ENCODE measurements around the gene KRT5. TPM values are rescaled to one million over a fixed set of nuclear protein-coding genes. Genes with fewer than 3 reads are reported as not detected.

The KRT5 gene
- total and polyA plus RNA-seq, 4 donors: 15.8 to 49.4 (median 33.7) TPM

DNA sequence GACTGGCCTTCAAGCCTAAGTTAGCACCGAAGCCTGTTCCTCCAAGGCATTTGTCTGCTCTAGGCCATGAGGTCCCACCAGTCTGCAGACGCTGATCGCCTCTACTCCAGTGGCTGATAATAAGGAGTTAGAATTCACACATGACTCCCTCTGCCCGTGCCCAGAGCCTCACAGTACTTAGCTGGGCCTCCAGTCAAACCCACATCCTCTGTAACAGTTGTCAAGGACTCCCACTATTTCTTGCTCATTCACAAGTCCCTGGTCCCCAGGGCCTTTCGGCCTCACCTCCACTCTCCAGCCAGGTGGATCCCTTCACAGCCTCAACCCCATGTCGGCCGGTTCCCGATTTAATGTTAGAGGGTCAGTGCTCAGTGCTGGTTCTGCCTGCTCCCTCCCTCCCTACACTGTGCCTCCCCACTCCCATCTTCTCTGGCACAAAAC is 6.3 kb upstream of the KRT5 start:
- WGBS, 2 donors: 77 to 82% methylated on average over 8 of the region's 8 CpGs
- TF ChIP-seq, protein P1, sequence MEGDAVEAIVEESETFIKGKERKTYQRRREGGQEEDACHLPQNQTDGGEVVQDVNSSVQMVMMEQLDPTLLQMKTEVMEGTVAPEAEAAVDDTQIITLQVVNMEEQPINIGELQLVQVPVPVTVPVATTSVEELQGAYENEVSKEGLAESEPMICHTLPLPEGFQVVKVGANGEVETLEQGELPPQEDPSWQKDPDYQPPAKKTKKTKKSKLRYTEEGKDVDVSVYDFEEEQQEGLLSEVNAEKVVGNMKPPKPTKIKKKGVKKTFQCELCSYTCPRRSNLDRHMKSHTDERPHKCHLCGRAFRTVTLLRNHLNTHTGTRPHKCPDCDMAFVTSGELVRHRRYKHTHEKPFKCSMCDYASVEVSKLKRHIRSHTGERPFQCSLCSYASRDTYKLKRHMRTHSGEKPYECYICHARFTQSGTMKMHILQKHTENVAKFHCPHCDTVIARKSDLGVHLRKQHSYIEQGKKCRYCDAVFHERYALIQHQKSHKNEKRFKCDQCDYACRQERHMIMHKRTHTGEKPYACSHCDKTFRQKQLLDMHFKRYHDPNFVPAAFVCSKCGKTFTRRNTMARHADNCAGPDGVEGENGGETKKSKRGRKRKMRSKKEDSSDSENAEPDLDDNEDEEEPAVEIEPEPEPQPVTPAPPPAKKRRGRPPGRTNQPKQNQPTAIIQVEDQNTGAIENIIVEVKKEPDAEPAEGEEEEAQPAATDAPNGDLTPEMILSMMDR (IDR thresholded peaks at IDR 0.05; ENCODE audit: control extremely low read depth, extremely low read depth): no peak
- Histone ChIP-seq H3K4me3 (no peak overlapping the region), H3K27me3 (ENCODE audit: control insufficient read depth in 3 of 3, insufficient read depth in 3 of 3, low read length in 2 of 3) (no peaks in the 10 kb centered on the region), H3K9ac (ENCODE audit: insufficient read depth in 1 of 2, low read length in 2 of 2) (no peak overlapping the region), H3K27ac (ENCODE audit: low read depth in 1 of 2, low read length in 1 of 2) (no peak overlapping the region), H3K36me3 (ENCODE audit: control insufficient read depth in 4 of 4, insufficient read depth in 4 of 4, low read length in 4 of 4) (no peaks in the 10 kb centered on the region), H3K4me1 (ENCODE audit: control insufficient read depth in 5 of 5, insufficient read depth in 5 of 5, low read length in 5 of 5) (peaks cover 0 to 4% (median 0%) of the 10 kb centered on the region in 5 donors), H3K9me3 (ENCODE audit: control insufficient read depth in 4 of 4, insufficient read depth in 3 of 4, low read length in 3 of 4) (no peaks in the 10 kb centered on the region)
- no peak for DNase-seq
- ATAC-seq (ENCODE audit: insufficient read depth, low FRiP score): no peak

DNA sequence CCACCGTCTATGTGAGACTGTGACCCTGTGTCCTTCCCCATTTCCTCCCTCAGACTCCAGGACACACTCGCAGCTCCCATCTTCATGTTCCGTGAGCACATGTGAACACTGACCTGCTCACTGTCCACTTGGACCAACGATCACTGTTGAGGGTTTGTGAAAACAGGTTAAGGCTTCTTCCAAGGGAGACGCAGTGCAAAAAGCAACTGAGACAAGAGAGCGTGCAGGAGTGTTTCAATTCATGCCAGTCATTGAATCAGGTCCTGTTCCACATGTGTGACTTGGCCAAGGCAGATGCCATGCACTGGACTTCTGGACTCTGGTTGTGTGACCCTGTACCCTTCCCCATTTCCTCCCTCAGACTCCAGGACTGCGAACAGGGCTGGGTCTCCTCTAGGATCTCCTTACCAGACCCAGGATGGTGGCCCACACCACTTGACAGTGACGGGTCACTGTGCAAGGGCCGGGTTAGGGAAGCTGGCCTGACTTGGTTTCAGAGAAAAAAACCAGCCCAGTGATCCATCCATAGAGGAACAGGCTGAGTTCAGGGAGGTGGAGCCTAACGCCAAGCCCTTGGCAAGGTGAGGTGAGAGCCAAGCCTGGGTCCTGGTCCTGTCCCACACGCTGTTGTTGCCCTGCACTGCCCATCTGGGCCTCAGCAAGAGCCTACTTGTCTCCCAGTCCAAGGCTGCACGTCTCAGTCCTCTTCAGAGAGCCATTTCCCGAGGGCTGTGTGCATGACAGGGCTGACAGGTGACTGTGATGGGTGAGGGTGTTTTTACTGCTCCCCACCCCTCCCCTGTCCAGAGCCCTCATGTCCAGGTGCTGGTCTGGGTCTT is 5.7 kb upstream of the KRT5 start:
- Histone ChIP-seq H3K4me1 (ENCODE audit: control insufficient read depth in 5 of 5, insufficient read depth in 5 of 5, low read length in 5 of 5) (peaks cover 0 to 4% (median 0%) of the 10 kb centered on the region in 5 donors), H3K9ac (ENCODE audit: insufficient read depth in 1 of 2, low read length in 2 of 2) (no peak overlapping the region), H3K27ac (ENCODE audit: low read depth in 1 of 2, low read length in 1 of 2) (no peak overlapping the region), H3K36me3 (ENCODE audit: control insufficient read depth in 4 of 4, insufficient read depth in 4 of 4, low read length in 4 of 4) (no peaks in the 10 kb centered on the region), H3K27me3 (ENCODE audit: control insufficient read depth in 3 of 3, insufficient read depth in 3 of 3, low read length in 2 of 3) (no peaks in the 10 kb centered on the region), H3K4me3 (no peak overlapping the region), H3K9me3 (ENCODE audit: control insufficient read depth in 4 of 4, insufficient read depth in 3 of 4, low read length in 3 of 4) (no peaks in the 10 kb centered on the region)
- DNase-seq (no peak), ATAC-seq (ENCODE audit: insufficient read depth, low FRiP score) (no peak)
- TF ChIP-seq, protein P1 (IDR thresholded peaks at IDR 0.05; ENCODE audit: control extremely low read depth, extremely low read depth): no peak
- WGBS, 2 donors: 79 to 86% methylated on average over 13 of the region's 13 CpGs

DNA sequence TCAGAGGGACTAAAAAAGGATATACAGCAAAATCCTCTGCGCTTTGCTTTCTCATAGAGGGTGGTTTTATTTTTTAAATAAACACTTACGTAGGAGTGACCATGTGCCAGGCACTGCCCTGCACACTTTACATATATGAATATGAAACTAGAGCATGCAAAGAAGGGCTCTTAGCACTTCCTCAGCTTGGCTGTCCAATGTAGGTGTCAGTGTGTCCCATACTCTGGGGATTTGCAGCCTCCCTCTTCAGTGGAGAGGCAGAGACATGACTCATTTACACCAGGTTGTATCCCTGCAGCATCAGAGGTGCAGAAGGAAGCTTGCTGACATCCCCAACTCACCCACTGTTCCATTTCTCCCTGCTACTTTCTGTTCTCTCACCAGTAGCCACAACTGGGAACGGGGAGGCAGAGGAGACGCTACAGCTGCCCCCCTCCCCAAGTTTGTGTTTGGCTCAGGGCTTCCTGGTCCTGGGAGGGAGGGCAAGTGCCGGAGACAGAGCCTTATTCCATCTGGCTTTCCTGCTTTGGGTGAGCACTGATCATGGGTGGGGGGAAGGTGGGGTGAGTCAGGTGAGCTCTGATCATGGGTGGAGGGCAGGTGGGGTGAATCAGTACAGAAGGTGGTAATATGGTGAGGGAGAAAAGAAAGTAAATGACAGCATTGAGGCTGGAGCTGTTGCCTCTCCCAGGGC is 4.9 kb upstream of the KRT5 start:
- no peak for DNase-seq
- Histone ChIP-seq H3K9me3 (ENCODE audit: control insufficient read depth in 4 of 4, insufficient read depth in 3 of 4, low read length in 3 of 4) (no peaks in the 10 kb centered on the region), H3K4me1 (ENCODE audit: control insufficient read depth in 5 of 5, insufficient read depth in 5 of 5, low read length in 5 of 5) (peaks cover 0 to 4% (median 0%) of the 10 kb centered on the region in 5 donors), H3K36me3 (ENCODE audit: control insufficient read depth in 4 of 4, insufficient read depth in 4 of 4, low read length in 4 of 4) (no peaks in the 10 kb centered on the region), H3K9ac (ENCODE audit: insufficient read depth in 1 of 2, low read length in 2 of 2) (no peak overlapping the region), H3K27me3 (ENCODE audit: control insufficient read depth in 3 of 3, insufficient read depth in 3 of 3, low read length in 2 of 3) (no peaks in the 10 kb centered on the region), H3K4me3 (no peak overlapping the region), H3K27ac (ENCODE audit: low read depth in 1 of 2, low read length in 1 of 2) (no peak overlapping the region)
- WGBS, 2 donors: 77 to 92% methylated on average over 5 of the region's 5 CpGs
- ATAC-seq (ENCODE audit: insufficient read depth, low FRiP score): no peak
- TF ChIP-seq, protein P1 (IDR thresholded peaks at IDR 0.05; ENCODE audit: control extremely low read depth, extremely low read depth): no peak

All from lung (tissue), 12 donors.